Type B pancreatic cell (in vitro differentiated cells): ENCODE results near the gene FAM20C. TPM values are rescaled to one million over a fixed set of nuclear protein-coding genes. Genes with fewer than 3 reads are reported as not detected.
A peak's percentile ranks its signal among the peaks of the same experiment; 100 is the strongest.

Experiments
- DNase-seq: peaks from one replicate; pipeline ENCODE4 v3.0.0; 2021; ENCODE audit warnings: mixed read lengths; ENCODE audit not compliant: unreplicated experiment; ENCODE audit errors: extremely low spot score
- H3K27ac Mint-ChIP-seq: 2 replicates; pipeline ENCODE4 v1.8.0; 2021; ENCODE audit warnings: mild to moderate bottlenecking, mixed read lengths
- H3K27me3 Mint-ChIP-seq: 2 replicates; pipeline ENCODE4 v1.8.0; 2021; ENCODE audit warnings: mixed read lengths
- H3K36me3 Mint-ChIP-seq: 2 replicates; pipeline ENCODE4 v1.8.0; 2021; ENCODE audit warnings: mixed read lengths
- H3K4me1 Mint-ChIP-seq: one replicate; pipeline ENCODE4 v1.8.0; 2021; ENCODE audit warnings: mixed read lengths; ENCODE audit not compliant: unreplicated experiment
- H3K4me3 Mint-ChIP-seq: 2 replicates; pipeline ENCODE4 v1.8.0; 2021; ENCODE audit warnings: mild to moderate bottlenecking, mixed read lengths
- H3K9me3 Mint-ChIP-seq: 2 replicates; pipeline ENCODE4 v1.8.0; 2021; ENCODE audit warnings: mixed read lengths
- total RNA-seq: library from RNA; stranded (reverse); gene quantifications from 2 replicates; pipeline ENCODE4 v1.2.1, GENCODE V29; 2021; ENCODE audit warnings: low replicate concordance
- TF ChIP-seq, protein P1 (sequence below): fragments of 200-600 bp; sonication (generic); conservative IDR thresholded peaks from 2 replicates; pipeline ENCODE4 v1.5.0; 2021; ENCODE audit warnings: antibody characterized with exemption, mild to moderate bottlenecking

The FAM20C gene
- total RNA-seq, 1 donor from 2014 or later = 18.1 TPM

- H3K36me3 Mint-ChIP-seq = no peaks in the 10 kb centered on the region
- H3K9me3 Mint-ChIP-seq = no peaks in the 10 kb centered on the region
- TF ChIP-seq, protein P1, sequence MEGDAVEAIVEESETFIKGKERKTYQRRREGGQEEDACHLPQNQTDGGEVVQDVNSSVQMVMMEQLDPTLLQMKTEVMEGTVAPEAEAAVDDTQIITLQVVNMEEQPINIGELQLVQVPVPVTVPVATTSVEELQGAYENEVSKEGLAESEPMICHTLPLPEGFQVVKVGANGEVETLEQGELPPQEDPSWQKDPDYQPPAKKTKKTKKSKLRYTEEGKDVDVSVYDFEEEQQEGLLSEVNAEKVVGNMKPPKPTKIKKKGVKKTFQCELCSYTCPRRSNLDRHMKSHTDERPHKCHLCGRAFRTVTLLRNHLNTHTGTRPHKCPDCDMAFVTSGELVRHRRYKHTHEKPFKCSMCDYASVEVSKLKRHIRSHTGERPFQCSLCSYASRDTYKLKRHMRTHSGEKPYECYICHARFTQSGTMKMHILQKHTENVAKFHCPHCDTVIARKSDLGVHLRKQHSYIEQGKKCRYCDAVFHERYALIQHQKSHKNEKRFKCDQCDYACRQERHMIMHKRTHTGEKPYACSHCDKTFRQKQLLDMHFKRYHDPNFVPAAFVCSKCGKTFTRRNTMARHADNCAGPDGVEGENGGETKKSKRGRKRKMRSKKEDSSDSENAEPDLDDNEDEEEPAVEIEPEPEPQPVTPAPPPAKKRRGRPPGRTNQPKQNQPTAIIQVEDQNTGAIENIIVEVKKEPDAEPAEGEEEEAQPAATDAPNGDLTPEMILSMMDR = no peak
- no peak within 1 kb of the TSS for H3K27ac Mint-ChIP-seq
- peak within 1 kb of the TSS; percentile 41 for H3K4me3 Mint-ChIP-seq
- peak; percentile 64 for DNase-seq
- peaks cover 80% of the 10 kb centered on the region for H3K27me3 Mint-ChIP-seq
- H3K4me1 Mint-ChIP-seq = no peaks in the 10 kb centered on the region
Observed at GRCh38 chr7:289756-290553, 97.6 kb downstream of the FAM20C start, which contains the start of gene FOXL3. TSS of gene FOXL3 (plus strand) at chr7:290170. CDS start at chr7:290170, 0 bp downstream.

- H3K27ac Mint-ChIP-seq = no peak overlapping the region
- H3K4me1 Mint-ChIP-seq = no peaks in the 10 kb centered on the region
- H3K27me3 Mint-ChIP-seq = peaks cover 73% of the 10 kb centered on the region
- no peak overlapping the region for H3K4me3 Mint-ChIP-seq
- peak; percentile 62 for DNase-seq
- TF ChIP-seq, protein P1 = no peak
- H3K36me3 Mint-ChIP-seq = no peaks in the 10 kb centered on the region
- no peaks in the 10 kb centered on the region for H3K9me3 Mint-ChIP-seq
Observed at GRCh38 chr7:290554-291372, 98.4 kb downstream of the FAM20C start.

GRCh38 chr7:291373-292092, 99.2 kb downstream of the FAM20C start:
- Mint-ChIP-seq H3K36me3 (no peaks in the 10 kb centered on the region), H3K27ac (no peak overlapping the region), H3K4me3 (no peak overlapping the region), H3K27me3 (peaks cover 66% of the 10 kb centered on the region), H3K4me1 (no peaks in the 10 kb centered on the region), H3K9me3 (no peaks in the 10 kb centered on the region)
- TF ChIP-seq, protein P1 = no peak
- no peak for DNase-seq

DNA sequence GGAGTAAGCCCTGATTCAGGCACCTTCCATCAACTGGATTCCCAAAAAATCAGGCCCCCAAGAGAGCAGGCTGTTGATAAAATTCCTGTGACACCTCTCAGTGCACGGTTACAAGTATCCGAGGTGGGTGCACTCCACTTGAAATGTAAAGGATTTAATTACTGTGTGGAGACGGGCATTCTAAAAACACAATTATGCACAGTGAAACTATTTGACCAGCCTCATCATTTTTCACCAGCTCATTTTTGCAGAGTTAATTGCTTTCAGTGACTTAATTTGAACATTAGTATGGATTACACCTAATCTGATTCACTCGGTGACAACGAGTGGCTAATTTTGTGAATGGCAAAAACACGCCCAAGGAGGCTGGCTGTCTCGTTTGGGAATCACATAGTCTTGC, 99.9 kb downstream of the FAM20C start:
- H3K9me3 Mint-ChIP-seq = no peaks in the 10 kb centered on the region
- TF ChIP-seq, protein P1 = no peak
- no peaks in the 10 kb centered on the region for H3K36me3 Mint-ChIP-seq
- no peak overlapping the region for H3K4me3 Mint-ChIP-seq
- no peaks in the 10 kb centered on the region for H3K4me1 Mint-ChIP-seq
- DNase-seq = no peak
- no peak overlapping the region for H3K27ac Mint-ChIP-seq
- H3K27me3 Mint-ChIP-seq = peaks cover 62% of the 10 kb centered on the region

DNA sequence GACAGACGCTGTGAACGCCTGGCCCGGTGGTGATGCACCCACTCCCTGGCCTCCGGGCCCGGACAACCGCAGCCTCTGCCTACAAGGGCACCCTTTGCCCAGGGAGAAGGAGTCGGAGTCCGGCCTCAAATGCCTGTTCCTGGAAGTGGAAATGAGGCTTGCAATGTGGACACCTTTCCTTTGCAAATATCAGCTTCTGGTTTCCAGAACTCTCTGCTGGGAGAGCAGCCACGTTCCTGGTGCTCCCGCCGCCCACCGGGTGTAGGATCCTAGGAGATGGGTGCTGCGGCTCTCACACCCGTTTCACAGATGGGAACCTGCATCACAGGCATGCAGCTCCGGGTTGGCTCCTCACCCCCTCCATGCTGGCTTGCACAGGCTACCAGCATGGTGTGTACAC, 100.5 kb downstream of the FAM20C start:
- Mint-ChIP-seq H3K9me3 (no peaks in the 10 kb centered on the region), H3K4me3 (no peak overlapping the region), H3K27ac (no peak overlapping the region), H3K4me1 (no peaks in the 10 kb centered on the region), H3K36me3 (no peaks in the 10 kb centered on the region), H3K27me3 (peaks cover 56% of the 10 kb centered on the region)
- TF ChIP-seq, protein P1 = no peak
- peak; percentile 55 for DNase-seq
